Right ventricle myocardium inferior (tissue), 1 donor: ENCODE data around the gene THADA. TPM values are rescaled to one million over a fixed set of nuclear protein-coding genes. Genes with fewer than 3 reads are reported as not detected.

Experiments
- ATAC-seq: fragments of 200-7000 bp; cut with Tn5 transposase; one replicate; pipeline ENCODE4 v1.9.1; 2020; ENCODE audit warnings: mild to moderate bottlenecking, moderate library complexity
- DNase-seq: peaks from one replicate; pipeline ENCODE4 v3.0.0; 2021; ENCODE audit errors: missing footprints
- intact Hi-C: fragments of 100-400 bp; cut with DNase I; formaldehyde crosslinking; loops from one replicate; pipeline ENCODE4 v1.11.0; 2022
- total RNA-seq: library from RNA; stranded (reverse); fragmentation: NEBNext Ultra II Directional; extraction: Animal tissue kit (Norgen Biotek cat#: 25700); gene quantifications from one replicate; pipeline ENCODE4 v1.2.1, GENCODE V29; 2021
- donor health status: DM: no; HTN: yes; CAD: no; lungs with severe emphysema.

THADA gene
- total RNA-seq, 1 donor from 2014 or later = 10.5 TPM

GRCh38 chr2:43361286-43361685 lies 234.6 kb downstream of the THADA start:
- ATAC-seq = no peak
- DNase-seq = no peak
- intact Hi-C loops = no loop called here

- DNase-seq (no peak), ATAC-seq (no peak)
- intact Hi-C loops = no loop called here
Observed at GRCh38 chr2:43360137-43360536, 235.7 kb downstream of the THADA start.

GRCh38 chr2:43358410-43359201 lies 237.2 kb downstream of the THADA start:
- intact Hi-C loops = no loop called here
- no peak for ATAC-seq

GRCh38 chr2:43356774-43357173 lies 239.1 kb downstream of the THADA start:
- no peak for ATAC-seq
- intact Hi-C loops = no loop called here
- DNase-seq = no peak

More at GRCh38 chr2:43358410-43359201, 237.2 kb downstream of the THADA start:
- DNase-seq = no peak

DNA sequence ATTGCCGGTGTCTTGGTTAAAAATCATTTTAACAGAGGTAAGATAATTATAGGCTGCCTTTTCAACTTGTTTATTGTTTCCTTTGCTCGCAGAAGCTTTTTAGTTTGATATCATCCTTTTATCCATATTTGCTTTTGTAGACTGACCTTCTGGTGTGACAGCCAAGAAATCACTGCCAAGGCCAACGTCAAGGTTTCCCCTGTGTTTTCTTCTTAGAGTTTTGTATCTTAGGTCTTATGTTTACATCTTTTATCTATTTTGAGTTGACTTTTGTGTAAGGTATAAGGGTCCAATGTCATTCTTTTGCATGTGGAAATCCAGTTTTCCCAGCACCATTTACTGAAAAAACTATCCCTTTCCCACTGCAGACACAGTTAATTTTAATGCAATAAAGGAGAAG lies 240.4 kb downstream of the THADA start:
- ATAC-seq (no peak), DNase-seq (no peak)
- intact Hi-C loops = no loop called here

DNA sequence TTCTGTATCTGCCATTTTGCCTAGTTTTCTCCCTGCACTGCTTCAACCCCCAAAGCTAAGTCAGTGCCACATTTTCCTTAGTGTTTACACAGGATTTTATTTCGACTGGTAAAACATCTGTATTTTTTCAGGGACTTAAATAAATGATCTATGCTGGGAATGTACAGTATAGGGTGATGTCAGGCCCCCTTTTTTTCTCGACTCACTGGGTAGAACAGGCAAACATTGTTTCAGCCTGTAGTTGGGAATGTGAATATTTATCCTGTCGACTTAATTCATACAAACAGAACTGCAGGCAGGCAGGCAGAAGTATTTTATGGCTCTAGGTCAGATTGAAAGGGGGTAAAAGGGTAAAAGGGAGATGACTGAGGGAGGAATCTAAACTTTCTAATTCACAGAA lies 245.9 kb downstream of the THADA start:
- intact Hi-C loops = loop anchor here (5.0 kb wide), 1 partner anchor 132 kb away; no protein-coding TSS in a partner anchor
- no peak for DNase-seq
- no peak for ATAC-seq

- intact Hi-C loops = loop anchor here (5.0 kb wide), 1 partner anchor 133 kb away; no protein-coding TSS in a partner anchor
- ATAC-seq (peak; percentile 18), DNase-seq (no peak)
Observed at GRCh38 chr2:43348908-43349661, 246.8 kb downstream of the THADA start.

DNA sequence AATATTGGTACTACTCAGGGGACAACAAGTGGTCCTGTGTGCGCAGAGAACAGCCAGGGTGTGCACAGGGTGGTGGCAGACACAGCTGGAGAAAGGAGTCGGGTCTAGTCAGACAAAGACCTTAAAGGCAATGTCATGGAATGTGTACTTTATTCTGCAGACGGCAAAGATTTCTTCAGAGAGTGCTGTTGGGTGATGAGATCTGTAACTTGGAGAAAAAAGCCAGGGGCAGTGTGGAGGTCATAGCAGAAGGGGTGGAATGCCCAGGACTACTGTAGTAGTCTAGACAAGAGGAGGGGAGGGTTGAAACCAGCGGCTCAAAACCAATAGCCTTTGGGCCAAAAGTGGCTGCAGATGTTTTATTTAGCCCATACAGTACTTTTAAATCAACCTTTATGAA lies 248.1 kb downstream of the THADA start:
- intact Hi-C loops = loop anchor here (5.0 kb wide), 1 partner anchor 135 kb away; no protein-coding TSS in a partner anchor
- DNase-seq = no peak
- ATAC-seq = no peak

GRCh38 chr2:43346602-43347567 lies 249.0 kb downstream of the THADA start:
- intact Hi-C loops = loop anchor here (5.0 kb wide), 1 partner anchor 135 kb away; no protein-coding TSS in a partner anchor
- ATAC-seq (no peak), DNase-seq (no peak)

- ATAC-seq (no peak), DNase-seq (no peak)
- intact Hi-C loops = loop anchor here (5.0 kb wide), 1 partner anchor 136 kb away; no protein-coding TSS in a partner anchor
Observed at GRCh38 chr2:43345872-43346271, 250.0 kb downstream of the THADA start.

GRCh38 chr2:43345391-43345813 lies 250.4 kb downstream of the THADA start:
- no peak for DNase-seq

GRCh38 chr2:43344868-43345373 lies 250.9 kb downstream of the THADA start:
- intact Hi-C loops = loop anchor here (5.0 kb wide), 2 partner anchors 67 to 137 kb away; no protein-coding TSS in a partner anchor
- ATAC-seq (no peak), DNase-seq (no peak)

More at GRCh38 chr2:43345391-43345813, 250.4 kb downstream of the THADA start:
- intact Hi-C loops = loop anchor here (5.0 kb wide), 1 partner anchor 137 kb away; no protein-coding TSS in a partner anchor
- peak; percentile 47 for ATAC-seq

DNA sequence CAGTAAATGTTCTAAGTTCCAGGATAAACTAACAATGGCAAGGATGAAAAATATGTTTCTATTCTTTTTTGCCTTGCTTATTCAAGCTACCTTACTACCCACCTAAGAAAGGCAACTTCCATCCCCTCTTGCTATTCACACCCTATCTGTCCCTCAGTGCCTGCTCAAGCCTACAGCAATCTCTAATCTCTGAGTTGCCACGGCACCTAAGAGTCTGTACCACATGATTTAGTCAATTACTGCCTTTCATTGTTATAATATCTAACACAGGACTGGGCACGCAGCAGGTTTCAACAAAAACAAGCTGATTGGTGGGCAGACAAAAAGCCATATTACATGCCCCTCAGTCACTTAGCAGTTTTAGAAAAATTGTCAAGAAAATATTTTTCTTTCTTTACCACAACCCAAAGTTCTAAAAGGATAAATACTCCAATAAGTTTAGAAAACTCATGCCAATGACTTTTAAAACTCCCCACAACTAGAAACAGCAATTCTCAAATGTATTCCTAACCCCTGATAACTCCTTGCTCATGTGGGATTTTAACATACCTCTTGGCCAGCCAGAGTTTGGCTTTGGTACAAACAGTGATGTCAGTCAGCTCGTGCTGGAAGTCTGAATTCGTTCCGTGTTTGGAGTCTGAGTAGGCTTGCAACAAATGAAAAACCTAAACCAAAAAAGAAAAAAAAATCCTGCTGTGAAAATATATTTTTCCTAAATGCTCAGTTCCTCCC lies 252.1 kb downstream of the THADA start:
- intact Hi-C loops = loop anchor here (5.0 kb wide), 1 partner anchor 69 kb away; no protein-coding TSS in a partner anchor
- peak; percentile 78 for ATAC-seq
- DNase-seq = peak; percentile 73

DNA sequence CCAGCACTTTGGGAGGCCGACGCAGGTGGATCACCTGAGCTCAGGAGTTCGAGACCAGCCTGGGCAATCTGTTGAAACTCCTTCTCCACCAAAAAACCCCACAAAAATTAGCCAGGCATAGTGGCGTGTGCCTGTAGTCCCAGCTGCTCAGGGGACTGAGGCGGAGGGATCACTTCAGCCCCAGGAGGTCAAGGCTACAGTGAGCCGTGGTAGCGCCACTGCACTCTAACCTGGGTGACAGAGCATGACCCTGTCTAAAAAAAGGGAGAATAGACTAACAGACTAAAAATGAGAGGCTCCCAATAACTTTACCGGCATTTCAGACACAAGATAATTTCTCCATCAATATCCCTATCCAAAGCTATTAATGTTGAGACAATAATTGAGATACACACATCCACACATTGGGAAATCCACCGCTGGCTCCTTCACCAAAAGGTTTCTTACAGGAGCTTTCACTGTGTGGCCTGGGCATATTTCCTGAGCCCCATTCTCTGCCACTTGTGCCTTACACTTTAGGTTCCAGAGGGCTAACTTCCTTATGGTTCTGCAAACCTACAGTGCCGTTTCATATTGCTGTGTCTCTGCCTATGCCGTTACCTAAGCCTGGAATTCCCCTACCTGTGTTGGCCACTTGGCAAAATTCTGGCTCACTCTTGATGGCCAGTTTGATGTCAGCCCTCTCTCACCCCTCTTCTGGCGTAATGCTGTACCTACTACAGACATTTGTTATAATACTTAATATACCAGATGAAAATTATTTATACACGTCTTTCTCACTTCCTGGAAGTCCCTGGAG lies 253.7 kb downstream of the THADA start:
- ATAC-seq (no peak), DNase-seq (no peak)
- intact Hi-C loops = loop anchor here (5.0 kb wide), 1 partner anchor 70 kb away; no protein-coding TSS in a partner anchor

GRCh38 chr2:43340945-43341356 lies 254.9 kb downstream of the THADA start:
- ATAC-seq (no peak), DNase-seq (no peak)
- intact Hi-C loops = loop anchor here (5.0 kb wide), 1 partner anchor 71 kb away; no protein-coding TSS in a partner anchor

DNA sequence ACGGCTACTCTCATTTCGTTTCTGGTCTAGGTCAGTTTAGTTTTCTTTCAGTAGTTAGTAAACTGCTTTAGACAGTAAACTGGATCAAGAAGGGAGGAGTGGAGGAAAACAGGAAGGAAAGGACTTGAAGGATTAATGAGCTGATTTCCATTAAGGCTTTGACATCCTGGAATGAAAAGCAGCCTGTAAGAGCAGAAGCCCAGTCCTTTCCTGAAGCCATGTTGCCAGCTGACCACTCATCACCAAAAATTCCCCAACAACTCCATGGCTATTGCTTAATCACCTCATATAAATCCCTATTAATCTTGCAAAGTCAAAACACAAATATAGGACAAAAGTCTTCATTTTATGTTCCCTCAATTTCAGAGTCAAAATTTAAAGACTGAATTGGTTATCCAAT lies 255.8 kb downstream of the THADA start:
- DNase-seq (no peak), ATAC-seq (no peak)
- intact Hi-C loops = loop anchor here (5.0 kb wide), 1 partner anchor 72 kb away; no protein-coding TSS in a partner anchor
